ENCODE data around the gene ZDHHC11.

ZDHHC11 gene

GRCh38 chr5:878125-878524 lies 27.3 kb upstream of the ZDHHC11 start:
- DNase-seq (ENCODE audit: low read depth) = no peak
- TF ChIP-seq CTCF (conservative IDR thresholded peaks at IDR 0.05; ENCODE audit: low read depth, low read length) = no peak
- H3K4me3 ChIP-seq (ENCODE audit: low read depth, low read length) = no peak overlapping the region

- no peak for DNase-seq (ENCODE audit: low read depth)
- TF ChIP-seq CTCF (conservative IDR thresholded peaks at IDR 0.05; ENCODE audit: low read depth, low read length) = no peak
- H3K4me3 ChIP-seq (ENCODE audit: low read depth, low read length) = no peak overlapping the region
These were observed 25.9 kb upstream of the ZDHHC11 start for GRCh38 chr5:876398-877365.

GRCh38 chr5:875931-876330 lies 25.1 kb upstream of the ZDHHC11 start:
- no peak overlapping the region for H3K4me3 ChIP-seq (ENCODE audit: low read depth, low read length)
- no peak for TF ChIP-seq CTCF (conservative IDR thresholded peaks at IDR 0.05; ENCODE audit: low read depth, low read length)
- no peak for DNase-seq (ENCODE audit: low read depth)

GRCh38 chr5:873328-873727 lies 22.5 kb upstream of the ZDHHC11 start:
- no peak for TF ChIP-seq CTCF (conservative IDR thresholded peaks at IDR 0.05; ENCODE audit: low read depth, low read length)
- no peak for DNase-seq (ENCODE audit: low read depth)

GRCh38 chr5:872301-872700 lies 21.5 kb upstream of the ZDHHC11 start:
- no peak for TF ChIP-seq CTCF (conservative IDR thresholded peaks at IDR 0.05; ENCODE audit: low read depth, low read length)
- no peak overlapping the region for H3K4me3 ChIP-seq (ENCODE audit: low read depth, low read length)

More at GRCh38 chr5:873328-873727, 22.5 kb upstream of the ZDHHC11 start:
- no peak overlapping the region for H3K4me3 ChIP-seq (ENCODE audit: low read depth, low read length)

GRCh38 chr5:871596-872298 lies 21.0 kb upstream of the ZDHHC11 start:
- no peak for TF ChIP-seq CTCF (conservative IDR thresholded peaks at IDR 0.05; ENCODE audit: low read depth, low read length)
- DNase-seq (ENCODE audit: low read depth) = no peak
- no peak overlapping the region for H3K4me3 ChIP-seq (ENCODE audit: low read depth, low read length)

More at GRCh38 chr5:872301-872700, 21.5 kb upstream of the ZDHHC11 start:
- no peak for DNase-seq (ENCODE audit: low read depth)
